OCI-LY7 (cell line): Measurements from ENCODE around the gene LTBP2. TPM values are rescaled to one million over a fixed set of nuclear protein-coding genes. Genes with fewer than 3 reads are reported as not detected.
A peak's percentile ranks its signal among the peaks of the same experiment; 100 is the strongest.

Experiments
- BruUV-seq: library from RNA; stranded (reverse); fragments of 400-500 nt; replicated peaks from 2 replicates; lab custom pipeline; 2021; lab: Mats Ljungman, UMichigan
- CTCF ChIA-PET: fragments of 300-600 bp; sonication (Branson Sonifier 250); formaldehyde crosslinking; loops from one replicate; lab custom pipeline; 2022; ENCODE audit warnings: antibody characterized with exemption; ENCODE audit not compliant: unreplicated experiment; lab: Charles Lee
- POLR2A ChIA-PET: fragments of 300-600 bp; sonication (Branson Sonifier 250); formaldehyde crosslinking; loops from one replicate; lab custom pipeline; 2022; ENCODE audit warnings: antibody characterized with exemption; lab: Charles Lee
- DNase-seq: peaks from one replicate; pipeline ENCODE4 v3.0.0-alpha.2; 2015; ENCODE audit warnings: low spot score
- H2AFZ ChIP-seq: fragments of 200-600 bp; sonication (generic), shearing (Covaris generic); 2 replicates; pipeline ENCODE4 v1.6.1; 2014; ENCODE audit warnings: mild to moderate bottlenecking, antibody characterized with exemption, low read length, moderate library complexity
- H3K27ac ChIP-seq: fragments of 200-600 bp; sonication (generic); 2 replicates; pipeline ENCODE4 v1.5.1; 2014; ENCODE audit warnings: mixed run types, low read depth, mild to moderate bottlenecking, moderate library complexity, low read length, inconsistent platforms; ENCODE audit not compliant: poor library complexity, severe bottlenecking
- H3K36me3 ChIP-seq: fragments of 200-600 bp; sonication (generic); 2 replicates; pipeline ENCODE4 v1.6.1; 2014; ENCODE audit warnings: mild to moderate bottlenecking, antibody characterized with exemption, low read length, moderate library complexity, mixed read lengths; ENCODE audit not compliant: insufficient read depth
- H3K4me1 ChIP-seq: fragments of 200-600 bp; sonication (generic); 2 replicates; pipeline ENCODE4 v1.5.1; 2014; ENCODE audit warnings: mild to moderate bottlenecking, low read length; ENCODE audit not compliant: insufficient read depth, poor library complexity, severe bottlenecking
- H3K4me2 ChIP-seq: fragments of 200-600 bp; sonication (generic); 2 replicates; pipeline ENCODE4 v1.6.1; 2014; ENCODE audit warnings: mild to moderate bottlenecking, low read length
- H3K4me3 ChIP-seq: fragments of 200-600 bp; sonication (generic); 2 replicates; pipeline ENCODE4 v1.5.1; 2014; ENCODE audit warnings: mild to moderate bottlenecking, low read depth, low read length; ENCODE audit not compliant: poor library complexity, severe bottlenecking
- H3K79me2 ChIP-seq: fragments of 200-600 bp; sonication (generic); 2 replicates; pipeline ENCODE4 v1.6.1; 2016; ENCODE audit warnings: low read depth, mild to moderate bottlenecking, low read length, moderate library complexity, mixed read lengths; ENCODE audit not compliant: insufficient read depth
- H3K9me2 ChIP-seq: fragments of 200-600 bp; sonication (generic); 2 replicates; pipeline ENCODE4 v1.6.1; 2016; ENCODE audit warnings: mild to moderate bottlenecking, low read length, mixed read lengths; ENCODE audit not compliant: insufficient read depth
- H3K9me3 ChIP-seq: fragments of 200-600 bp; sonication (generic); 2 replicates; pipeline ENCODE4 v1.6.1; 2014; ENCODE audit warnings: mild to moderate bottlenecking, mixed run types, low read length, mixed read lengths
- H4K20me1 ChIP-seq: fragments of 200-600 bp; sonication (generic); 2 replicates; pipeline ENCODE4 v1.6.1; 2014; ENCODE audit warnings: mild to moderate bottlenecking, antibody characterized with exemption, low read length, moderate library complexity, mixed read lengths; ENCODE audit not compliant: insufficient read depth
- CTCF ChIP-seq: fragments of 200-600 bp; sonication (generic); conservative IDR thresholded peaks from 2 replicates; pipeline ENCODE4 v1.5.1; 2014; ENCODE audit warnings: mild to moderate bottlenecking, antibody characterized with exemption, low read length, moderate library complexity, mixed read lengths
- EZH2phosphoT487 ChIP-seq: fragments of 200-600 bp; sonication (generic); IDR thresholded peaks from 2 replicates; pipeline ENCODE4 v1.6.1; 2018; ENCODE audit warnings: low read depth, borderline replicate concordance, mild to moderate bottlenecking, mixed run types, antibody characterized with exemption, low read length, moderate library complexity, mixed read lengths
- intact Hi-C: fragments of 100-400 bp; cut with micrococcal nuclease; formaldehyde crosslinking; loops from one replicate; pipeline ENCODE4 v1.10.0; 2022; ENCODE audit not compliant: unreplicated experiment
- total RNA-seq, 2 experiments: library from RNA; depleted of rRNA in 1 of 2; stranded (reverse); fragments of >200 nt in 1 of 2; shearing (Covaris generic) in 1 of 2; gene quantifications; 2 replicates each; pipeline ENCODE4 v1.2.3, GENCODE V29; 2014 to 2022

The LTBP2 gene
- total RNA-seq, 2 experiments from 2014 or later: 0.15 to 0.25 TPM

DNA sequence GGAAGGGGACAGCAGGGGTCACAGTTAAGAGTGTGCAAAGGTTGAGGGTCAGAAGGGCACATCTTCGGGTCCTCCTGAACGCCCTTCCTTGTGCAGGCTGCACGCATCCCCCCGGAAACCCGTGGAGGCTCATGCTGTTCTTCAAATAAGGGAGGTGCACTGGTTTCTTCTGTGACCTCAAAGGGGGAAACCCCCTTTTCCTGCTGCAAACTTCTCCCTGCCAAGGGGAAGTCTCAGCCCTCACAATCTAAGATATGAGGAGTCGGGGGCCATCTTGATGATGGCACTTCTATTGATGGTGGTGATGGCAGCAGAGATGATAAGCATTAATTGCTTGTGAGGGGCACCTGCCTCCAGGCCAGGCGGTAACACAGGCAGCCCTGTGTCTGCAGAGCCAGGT is 78.5 kb downstream of the LTBP2 start:
- no peaks in the 10 kb centered on the region for H3K79me2 ChIP-seq
- no peaks in the 10 kb centered on the region for H3K4me1 ChIP-seq
- H3K4me2 ChIP-seq: no peak overlapping the region
- POLR2A ChIA-PET: no interaction called here
- no peak overlapping the region for H2AFZ ChIP-seq
- TF ChIP-seq CTCF (no peak), EZH2phosphoT487 (no peak)
- no peak for DNase-seq
- no peaks in the 10 kb centered on the region for H3K36me3 ChIP-seq
- CTCF ChIA-PET: no interaction called here
- H4K20me1 ChIP-seq: no peaks in the 10 kb centered on the region
- no peaks in the 10 kb centered on the region for H3K9me3 ChIP-seq
- intact Hi-C loops: no loop called here
- H3K4me3 ChIP-seq: no peak overlapping the region
- BruUV-seq: no TSS peak
- no peak overlapping the region for H3K27ac ChIP-seq
- no peaks in the 10 kb centered on the region for H3K9me2 ChIP-seq

GRCh38 chr14:74532246-74532645 is 79.8 kb downstream of the LTBP2 start:
- Histone ChIP-seq H3K9me3 (no peaks in the 10 kb centered on the region), H3K9me2 (no peaks in the 10 kb centered on the region), H3K4me3 (no peak overlapping the region), H2AFZ (no peak overlapping the region), H3K27ac (no peak overlapping the region), H3K4me1 (no peaks in the 10 kb centered on the region), H4K20me1 (no peaks in the 10 kb centered on the region), H3K4me2 (no peak overlapping the region), H3K36me3 (no peaks in the 10 kb centered on the region), H3K79me2 (no peaks in the 10 kb centered on the region)
- no peak for TF ChIP-seq EZH2phosphoT487
- ChIA-PET CTCF (no interaction called here), POLR2A (interaction anchor here (1.1 kb wide), 1 partner anchor 128 kb away, joined by 3 read pairs; no protein-coding TSS in a partner anchor)
- no peak for DNase-seq
- BruUV-seq: no TSS peak
- intact Hi-C loops: no loop called here

GRCh38 chr14:74531467-74531866 is 80.6 kb downstream of the LTBP2 start:
- H3K9me2 ChIP-seq: no peaks in the 10 kb centered on the region
- no peaks in the 10 kb centered on the region for H4K20me1 ChIP-seq
- CTCF ChIA-PET: no interaction called here
- no peaks in the 10 kb centered on the region for H3K9me3 ChIP-seq
- H3K36me3 ChIP-seq: no peaks in the 10 kb centered on the region
- peaks cover 4% of the 10 kb centered on the region for H3K4me1 ChIP-seq
- POLR2A ChIA-PET: interaction anchor here (0.6 kb wide), 1 partner anchor 1116 kb away, joined by 3 read pairs; no protein-coding TSS in a partner anchor
- no peak overlapping the region for H3K4me2 ChIP-seq
- DNase-seq: no peak
- no peak overlapping the region for H3K4me3 ChIP-seq
- no TSS peak for BruUV-seq
- intact Hi-C loops: no loop called here
- H3K27ac ChIP-seq: no peak overlapping the region
- TF ChIP-seq EZH2phosphoT487 (no peak), CTCF (0 out of 2 replicates have a peak, but pooled peaks have one; percentile 20)
- no peaks in the 10 kb centered on the region for H3K79me2 ChIP-seq
- no peak overlapping the region for H2AFZ ChIP-seq
